GM13976 (cell line): ENCODE measurements around the gene UPB1.

Experiments used
- DNase-seq: peaks from one replicate; pipeline ENCODE4 v3.0.0; 2012; ENCODE audit warnings: low spot score
- in situ Hi-C: fragments of 300-500 bp; cut with MboI; formaldehyde crosslinking; loops from one replicate; pipeline ENCODE4 v1.12.0; 2022; ENCODE audit warnings: low sequenced_read_pairs, mixed read lengths, inconsistent platforms; ENCODE audit not compliant: unreplicated experiment
- TF ChIP-seq, protein P1 (sequence below): IDR thresholded peaks from 2 replicates; pipeline ENCODE4 v1.5.1; 2012; ENCODE audit warnings: borderline replicate concordance, mild to moderate bottlenecking; ENCODE audit not compliant: insufficient read depth; ENCODE audit errors: extremely low read depth, missing control alignments, control extremely low read depth

Gene UPB1

DNA sequence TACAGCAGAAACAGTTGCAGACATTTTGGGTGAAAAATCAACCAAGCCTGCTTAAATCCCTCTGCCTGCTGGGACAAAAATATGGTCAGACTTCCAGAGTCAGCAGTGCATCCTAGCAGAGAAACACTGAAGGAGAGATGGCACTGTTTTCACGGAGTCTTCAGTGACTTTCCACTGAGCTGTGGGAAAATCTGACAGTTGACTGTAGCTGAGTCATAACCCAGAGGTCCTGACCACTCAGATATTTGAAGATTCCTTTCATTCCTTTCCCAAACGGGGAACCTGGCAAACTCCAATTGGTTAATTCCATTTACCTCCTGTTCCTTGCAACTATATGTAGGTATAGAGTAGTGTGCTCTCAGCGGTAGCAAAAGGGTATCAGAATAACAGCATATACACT lies 20.9 kb upstream of the UPB1 start:
- in situ Hi-C loops: no loop called here
- no peak for DNase-seq
- TF ChIP-seq, protein P1, sequence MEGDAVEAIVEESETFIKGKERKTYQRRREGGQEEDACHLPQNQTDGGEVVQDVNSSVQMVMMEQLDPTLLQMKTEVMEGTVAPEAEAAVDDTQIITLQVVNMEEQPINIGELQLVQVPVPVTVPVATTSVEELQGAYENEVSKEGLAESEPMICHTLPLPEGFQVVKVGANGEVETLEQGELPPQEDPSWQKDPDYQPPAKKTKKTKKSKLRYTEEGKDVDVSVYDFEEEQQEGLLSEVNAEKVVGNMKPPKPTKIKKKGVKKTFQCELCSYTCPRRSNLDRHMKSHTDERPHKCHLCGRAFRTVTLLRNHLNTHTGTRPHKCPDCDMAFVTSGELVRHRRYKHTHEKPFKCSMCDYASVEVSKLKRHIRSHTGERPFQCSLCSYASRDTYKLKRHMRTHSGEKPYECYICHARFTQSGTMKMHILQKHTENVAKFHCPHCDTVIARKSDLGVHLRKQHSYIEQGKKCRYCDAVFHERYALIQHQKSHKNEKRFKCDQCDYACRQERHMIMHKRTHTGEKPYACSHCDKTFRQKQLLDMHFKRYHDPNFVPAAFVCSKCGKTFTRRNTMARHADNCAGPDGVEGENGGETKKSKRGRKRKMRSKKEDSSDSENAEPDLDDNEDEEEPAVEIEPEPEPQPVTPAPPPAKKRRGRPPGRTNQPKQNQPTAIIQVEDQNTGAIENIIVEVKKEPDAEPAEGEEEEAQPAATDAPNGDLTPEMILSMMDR: no peak

DNA sequence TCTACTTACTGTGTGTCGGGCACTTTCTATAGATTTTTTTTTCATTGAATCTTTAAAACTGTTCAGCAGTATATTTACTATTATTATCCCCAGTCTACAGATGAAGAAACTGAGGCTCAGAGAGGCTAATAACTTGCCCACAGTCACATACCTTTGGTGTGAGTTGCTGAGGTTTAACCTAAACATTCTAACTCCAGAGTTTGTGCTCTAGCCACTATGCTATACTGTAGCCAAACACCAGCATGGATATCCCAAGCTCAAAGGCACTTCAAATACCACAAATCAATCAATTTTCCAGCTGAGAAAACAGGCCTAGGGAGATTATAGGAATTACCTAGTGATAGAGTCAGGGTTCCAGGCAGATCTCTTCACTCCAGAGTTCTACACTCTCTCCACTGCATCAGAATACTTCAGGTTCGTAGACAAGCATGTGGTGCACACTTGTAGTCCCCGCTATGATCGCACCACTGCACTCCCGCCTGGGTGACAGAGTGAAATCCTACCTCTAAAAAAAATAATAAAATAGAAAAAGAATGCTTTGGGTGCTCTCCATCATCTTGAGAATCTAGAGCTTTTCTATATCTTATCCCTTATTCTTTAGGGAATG lies 20.4 kb upstream of the UPB1 start:
- DNase-seq: no peak
- TF ChIP-seq, protein P1: no peak
- in situ Hi-C loops: no loop called here

DNA sequence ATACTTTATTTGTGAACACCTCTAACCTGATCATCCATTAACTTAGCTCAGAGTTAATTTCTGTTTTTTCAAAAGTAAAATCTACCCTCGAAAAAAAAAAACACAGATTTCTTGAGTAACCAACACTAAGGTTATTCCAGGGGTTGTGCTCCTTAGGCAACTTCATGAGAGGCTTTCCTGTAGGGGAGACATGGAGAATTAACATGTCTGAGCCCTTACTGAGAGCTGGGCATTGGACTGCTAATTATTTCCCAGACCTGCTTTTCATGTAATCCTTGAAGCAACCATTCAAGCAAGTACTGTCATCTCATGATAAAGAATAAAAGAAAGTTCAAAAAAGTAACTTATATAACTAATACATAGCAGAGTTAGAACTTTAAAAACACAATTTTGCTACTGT lies 13.5 kb upstream of the UPB1 start:
- no peak for DNase-seq
- in situ Hi-C loops: no loop called here
- TF ChIP-seq, protein P1: no peak

DNA sequence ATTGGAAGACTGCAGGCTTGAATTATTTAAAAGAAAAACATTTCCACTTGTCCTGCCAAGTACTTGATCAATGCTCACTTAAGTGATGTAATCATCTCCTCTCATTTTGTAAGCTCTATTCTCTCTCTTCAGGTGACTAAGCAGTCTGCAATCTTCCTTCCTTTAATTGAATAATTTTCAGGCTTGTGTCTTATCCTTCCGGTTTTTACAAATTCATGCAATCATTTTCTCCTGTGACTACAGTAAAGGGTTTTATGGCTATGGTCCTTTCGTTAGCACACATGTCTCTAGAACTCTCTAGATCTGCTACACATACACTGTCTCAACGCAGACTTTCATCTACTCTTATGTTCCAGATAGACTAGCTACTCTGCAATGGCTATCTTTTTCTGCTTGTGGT lies 12.6 kb upstream of the UPB1 start:
- in situ Hi-C loops: no loop called here
- TF ChIP-seq, protein P1: no peak
- no peak for DNase-seq

DNA sequence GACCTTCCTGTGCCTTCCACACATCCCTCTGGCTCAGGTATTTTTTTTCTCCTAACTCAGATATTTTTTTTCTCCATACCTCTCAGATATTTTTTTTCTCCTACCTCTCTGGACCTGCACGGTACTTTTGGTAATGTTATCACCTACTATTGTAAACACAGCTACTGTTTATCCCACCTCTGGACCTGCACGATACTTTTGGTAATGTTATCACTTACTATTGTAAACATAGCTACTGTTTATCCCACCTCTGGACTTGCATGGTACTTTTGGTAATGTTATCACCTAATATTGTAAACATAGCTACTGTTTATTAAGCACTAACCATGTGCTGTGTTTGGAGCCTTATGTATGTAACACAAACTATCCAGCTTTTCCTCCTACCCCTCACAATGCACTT lies 12.1 kb upstream of the UPB1 start:
- in situ Hi-C loops: no loop called here
- TF ChIP-seq, protein P1: no peak
- no peak for DNase-seq

DNA sequence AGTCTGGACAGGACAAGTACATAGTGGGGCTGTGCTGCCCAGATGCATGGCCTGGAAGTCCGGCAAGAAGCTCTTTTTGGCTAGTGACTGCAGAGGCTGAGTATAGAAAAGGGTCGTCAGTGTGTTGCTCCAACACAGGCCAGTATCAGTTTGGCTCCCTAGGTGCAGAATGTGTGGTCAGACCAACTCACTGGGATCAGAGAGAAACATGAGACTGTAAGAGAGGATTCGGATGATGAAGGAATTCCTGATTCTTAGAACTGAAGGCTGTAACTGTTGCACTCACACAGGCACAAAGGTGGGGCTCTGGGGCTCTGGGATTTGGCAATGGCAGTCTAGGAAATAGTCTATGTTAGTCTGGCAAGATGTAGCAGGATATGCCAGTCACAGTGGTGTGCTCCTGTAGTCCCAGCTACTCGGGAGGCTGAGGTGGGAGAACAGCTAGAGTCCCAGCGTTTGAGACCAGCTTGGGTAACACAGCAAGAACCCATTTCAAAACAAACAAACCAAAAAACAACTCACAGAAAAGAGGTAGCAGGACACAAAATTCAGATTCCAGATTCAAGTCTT lies 11.1 kb upstream of the UPB1 start:
- TF ChIP-seq, protein P1: no peak
- DNase-seq: no peak
- in situ Hi-C loops: no loop called here
